H9 (cell line): ENCODE results near the gene TCF15. TPM values are rescaled to one million over a fixed set of nuclear protein-coding genes. Genes with fewer than 3 reads are reported as not detected.

ENCODE experiments used
- DNase-seq: peaks from one replicate; pipeline ENCODE4 v3.0.0-alpha.2; 2017
- H2AFZ ChIP-seq: one replicate; pipeline ENCODE4 v1.6.1; 2013; ENCODE audit warnings: mild to moderate bottlenecking, low read length, control low read depth, moderate library complexity
- H2AK5ac ChIP-seq: 2 replicates; pipeline ENCODE4 v1.6.1; 2013; ENCODE audit warnings: low read length, control low read depth, mixed read lengths; ENCODE audit not compliant: insufficient read length
- H2BK120ac ChIP-seq: one replicate; pipeline ENCODE4 v1.6.1; 2013; ENCODE audit warnings: low read depth, mild to moderate bottlenecking, low read length, control low read depth, inconsistent platforms; ENCODE audit not compliant: poor library complexity, severe bottlenecking
- H2BK12ac ChIP-seq: 2 replicates; pipeline ENCODE4 v1.6.1; 2013; ENCODE audit warnings: low read length, control low read depth, mixed read lengths, low read depth; ENCODE audit not compliant: insufficient read length
- H2BK15ac ChIP-seq: 2 replicates; pipeline ENCODE4 v1.6.1; 2013; ENCODE audit warnings: low read depth, low read length, control low read depth
- H2BK20ac ChIP-seq: one replicate; pipeline ENCODE4 v1.6.1; 2013; ENCODE audit warnings: low read depth, mild to moderate bottlenecking, low read length, control low read depth, inconsistent platforms; ENCODE audit not compliant: poor library complexity, severe bottlenecking
- H2BK5ac ChIP-seq: 2 replicates; pipeline ENCODE4 v1.6.1; 2013; ENCODE audit warnings: low read length, control low read depth, mixed read lengths; ENCODE audit not compliant: insufficient read length
- H3K14ac ChIP-seq: 2 replicates; pipeline ENCODE4 v1.6.1; 2013; ENCODE audit warnings: low read length, control low read depth; ENCODE audit not compliant: insufficient read depth
- H3K18ac ChIP-seq: 2 replicates; pipeline ENCODE4 v1.6.1; 2013; ENCODE audit warnings: low read depth, mild to moderate bottlenecking, mixed read lengths, low read length, control low read depth; ENCODE audit not compliant: insufficient read length
- H3K23ac ChIP-seq: 2 replicates; pipeline ENCODE4 v1.6.1; 2013; ENCODE audit warnings: low read length, control low read depth, mixed read lengths, low read depth; ENCODE audit not compliant: insufficient read length
- H3K23me2 ChIP-seq: 2 replicates; pipeline ENCODE4 v1.6.1; 2013; ENCODE audit warnings: low read depth, mild to moderate bottlenecking, mixed read lengths, low read length, control low read depth; ENCODE audit not compliant: insufficient read length, poor library complexity, severe bottlenecking
- H3K27ac ChIP-seq: 2 replicates; pipeline ENCODE4 v1.5.1; 2013; ENCODE audit warnings: low read length, control low read depth, mixed read lengths, low read depth; ENCODE audit not compliant: insufficient read length
- H3K27me3 ChIP-seq: 2 replicates; pipeline ENCODE4 v1.6.1; 2013; ENCODE audit warnings: low read length, control low read depth, inconsistent platforms; ENCODE audit not compliant: insufficient read depth
- H3K4ac ChIP-seq: 2 replicates; pipeline ENCODE4 v1.6.1; 2013; ENCODE audit warnings: low read depth, mild to moderate bottlenecking, control low read depth, inconsistent platforms, low read length, moderate library complexity
- H3K4me1 ChIP-seq: 2 replicates; pipeline ENCODE4 v1.6.1; 2013; ENCODE audit warnings: low read length, control low read depth, inconsistent platforms; ENCODE audit not compliant: insufficient read depth
- H3K4me2 ChIP-seq: 2 replicates; pipeline ENCODE4 v1.6.1; 2013; ENCODE audit warnings: low read length, control low read depth, mixed read lengths; ENCODE audit not compliant: insufficient read length, insufficient read depth
- H3K56ac ChIP-seq: 2 replicates; pipeline ENCODE4 v1.6.1; 2013; ENCODE audit warnings: low read depth, mild to moderate bottlenecking, mixed read lengths, low read length, control low read depth; ENCODE audit not compliant: insufficient read length
- H3K79me1 ChIP-seq: 2 replicates; pipeline ENCODE4 v1.6.1; 2013; ENCODE audit warnings: low read depth, mild to moderate bottlenecking, moderate library complexity, low read length, control low read depth, inconsistent platforms; ENCODE audit not compliant: insufficient read depth, poor library complexity, severe bottlenecking
- H3K79me2 ChIP-seq: 2 replicates; pipeline ENCODE4 v1.6.1; 2013; ENCODE audit warnings: low read length, control low read depth, inconsistent platforms; ENCODE audit not compliant: insufficient read depth
- H3K9ac ChIP-seq: 2 replicates; pipeline ENCODE4 v1.6.1; 2013; ENCODE audit warnings: low read length, control low read depth, mixed read lengths; ENCODE audit not compliant: insufficient read length; ENCODE audit errors: extremely low read depth
- H3K9me3 ChIP-seq: one replicate; pipeline ENCODE4 v1.6.1; 2013; ENCODE audit warnings: low read depth, low read length, inconsistent platforms; ENCODE audit not compliant: control insufficient read depth
- H3T11ph ChIP-seq: one replicate; pipeline ENCODE4 v1.6.1; 2013; ENCODE audit warnings: mild to moderate bottlenecking, low read length, control low read depth, inconsistent platforms
- H4K20me1 ChIP-seq: one replicate; pipeline ENCODE4 v1.6.1; 2013; ENCODE audit not compliant: control insufficient read depth, insufficient read length, insufficient read depth
- H4K5ac ChIP-seq: 2 replicates; pipeline ENCODE4 v1.6.1; 2013; ENCODE audit warnings: low read depth, mild to moderate bottlenecking, mixed read lengths, low read length, control low read depth; ENCODE audit not compliant: insufficient read length
- H4K8ac ChIP-seq: replicated peaks from 2 replicates; pipeline ENCODE4 v1.6.1; 2013; ENCODE audit warnings: low read length, control low read depth, mixed read lengths, low read depth; ENCODE audit not compliant: insufficient read length
- H4K91ac ChIP-seq: 2 replicates; pipeline ENCODE4 v1.6.1; 2013; ENCODE audit warnings: low read depth, mild to moderate bottlenecking, moderate library complexity, mixed read lengths, low read length, control low read depth; ENCODE audit not compliant: insufficient read length
- H3K27ac Mint-ChIP-seq, 3 experiments: 2 replicates in 2 of 3; 3 replicates in 1 of 3; pipeline ENCODE4 v1.8.0; 2020 to 2021; ENCODE audit warnings: mixed read lengths in 3 of 3, mild to moderate bottlenecking in 1 of 3, moderate library complexity in 1 of 3
- H3K27me3 Mint-ChIP-seq: 2 replicates; pipeline ENCODE4 v1.8.0; 2021; ENCODE audit warnings: low read depth, mild to moderate bottlenecking, moderate library complexity, mixed read lengths
- H3K36me3 Mint-ChIP-seq, 3 experiments: 2 replicates in 2 of 3; 3 replicates in 1 of 3; pipeline ENCODE4 v1.8.0; 2020 to 2021; ENCODE audit warnings: low read depth in 3 of 3, mixed read lengths in 3 of 3; ENCODE audit not compliant: insufficient read depth in 1 of 3
- H3K4me1 Mint-ChIP-seq, 2 experiments: 2 replicates each; pipeline ENCODE4 v1.8.0; 2020; ENCODE audit warnings: mixed read lengths in 2 of 2
- H3K4me3 Mint-ChIP-seq, 2 experiments: 2 replicates in 1 of 2; 3 replicates in 1 of 2; pipeline ENCODE4 v1.8.0; 2020 to 2021; ENCODE audit warnings: mild to moderate bottlenecking in 2 of 2, mixed read lengths in 2 of 2, moderate library complexity in 1 of 2
- H3K9me3 Mint-ChIP-seq, 2 experiments: 2 replicates in 1 of 2; 3 replicates in 1 of 2; pipeline ENCODE4 v1.8.0; 2020; ENCODE audit warnings: mild to moderate bottlenecking in 2 of 2, mixed read lengths in 2 of 2, moderate library complexity in 1 of 2
- WGBS: extraction: QIAGEN DNeasy Blood & Tissue Kit; methylation state at CpG from one replicate; pipeline ENCODE4 v1.1.7; 2013; ENCODE audit warnings: missing lambda C conversion rate, low lambda C conversion rate, mixed read lengths; ENCODE audit not compliant: insufficient read length; ENCODE audit errors: extremely low coverage; 5-methylcytosine and 5-hydroxymethylcytosine counted together
- total RNA-seq: library from RNA; stranded (reverse); gene quantifications from 2 replicates; pipeline ENCODE4 v1.2.1, GENCODE V29; 2021
- TF ChIP-seq, protein P1 (sequence below): fragments of 200-600 bp; sonication (generic); conservative IDR thresholded peaks from 3 replicates; pipeline ENCODE4 v1.8.0; 2021; ENCODE audit warnings: antibody characterized with exemption, mild to moderate bottlenecking

The TCF15 gene
- total RNA-seq, 1 experiment from 2014 or later, result 2.0 TPM

DNA sequence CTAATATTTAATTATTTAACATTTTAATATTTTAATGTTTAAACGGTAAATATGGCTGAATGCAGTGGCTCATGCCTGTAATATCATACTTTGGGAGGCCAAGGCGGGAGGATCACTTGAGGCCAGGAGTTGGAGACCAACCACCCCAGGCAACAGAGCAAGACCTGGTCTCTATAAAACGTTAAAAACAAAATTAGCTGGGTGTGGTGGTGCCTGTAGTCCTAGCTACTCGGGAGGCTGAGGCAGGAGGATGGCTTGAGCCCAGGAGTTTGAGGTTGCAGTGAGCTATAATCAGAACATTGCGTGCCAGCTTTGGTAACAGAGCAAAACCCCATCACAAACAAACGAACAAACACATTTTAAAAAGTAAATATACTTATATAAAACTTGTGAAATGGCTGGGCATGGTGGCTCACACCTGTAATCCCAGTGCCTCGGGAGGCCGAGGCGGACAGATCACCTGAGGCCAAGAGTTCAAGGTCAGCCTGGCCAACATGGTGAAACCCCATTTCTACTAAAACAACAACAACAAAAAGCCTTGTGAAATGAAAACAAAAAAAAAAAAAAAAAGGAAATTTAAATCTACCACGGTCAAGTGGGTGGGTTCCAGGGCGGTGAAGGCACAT, 34.7 kb upstream of the TCF15 start:
- no peaks in the 10 kb centered on the region for H4K20me1 ChIP-seq
- H3K9me3 ChIP-seq, result no peaks in the 10 kb centered on the region
- H3K18ac ChIP-seq, result no peak overlapping the region
- H3K4me1 ChIP-seq, result no peaks in the 10 kb centered on the region; the same call in 1 of the 2 replicates
- TF ChIP-seq, protein P1, sequence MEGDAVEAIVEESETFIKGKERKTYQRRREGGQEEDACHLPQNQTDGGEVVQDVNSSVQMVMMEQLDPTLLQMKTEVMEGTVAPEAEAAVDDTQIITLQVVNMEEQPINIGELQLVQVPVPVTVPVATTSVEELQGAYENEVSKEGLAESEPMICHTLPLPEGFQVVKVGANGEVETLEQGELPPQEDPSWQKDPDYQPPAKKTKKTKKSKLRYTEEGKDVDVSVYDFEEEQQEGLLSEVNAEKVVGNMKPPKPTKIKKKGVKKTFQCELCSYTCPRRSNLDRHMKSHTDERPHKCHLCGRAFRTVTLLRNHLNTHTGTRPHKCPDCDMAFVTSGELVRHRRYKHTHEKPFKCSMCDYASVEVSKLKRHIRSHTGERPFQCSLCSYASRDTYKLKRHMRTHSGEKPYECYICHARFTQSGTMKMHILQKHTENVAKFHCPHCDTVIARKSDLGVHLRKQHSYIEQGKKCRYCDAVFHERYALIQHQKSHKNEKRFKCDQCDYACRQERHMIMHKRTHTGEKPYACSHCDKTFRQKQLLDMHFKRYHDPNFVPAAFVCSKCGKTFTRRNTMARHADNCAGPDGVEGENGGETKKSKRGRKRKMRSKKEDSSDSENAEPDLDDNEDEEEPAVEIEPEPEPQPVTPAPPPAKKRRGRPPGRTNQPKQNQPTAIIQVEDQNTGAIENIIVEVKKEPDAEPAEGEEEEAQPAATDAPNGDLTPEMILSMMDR, result no peak
- no peak overlapping the region for H3K4ac ChIP-seq
- H3T11ph ChIP-seq, result no peak overlapping the region
- no peak overlapping the region for H4K5ac ChIP-seq
- no peak overlapping the region for H3K9ac ChIP-seq
- H2BK20ac ChIP-seq, result no peak overlapping the region
- H2AK5ac ChIP-seq, result no peak overlapping the region
- H2BK15ac ChIP-seq, result no peak overlapping the region
- H3K36me3 Mint-ChIP-seq, result peaks cover 17 to 26% (median 25%) of the 10 kb centered on the region in 3 experiments
- no peak overlapping the region for H3K4me2 ChIP-seq
- H3K4me1 Mint-ChIP-seq, result peaks cover 9 to 15% of the 10 kb centered on the region in 2 experiments
- H3K27me3 Mint-ChIP-seq, result peaks cover 6% of the 10 kb centered on the region
- H3K27ac Mint-ChIP-seq, result no peak overlapping the region
- no peak overlapping the region for H3K23ac ChIP-seq
- H3K4me3 Mint-ChIP-seq, result no peak overlapping the region
- no peaks in the 10 kb centered on the region for H3K79me1 ChIP-seq
- H3K27ac ChIP-seq, result no peak overlapping the region
- no peak overlapping the region for H4K91ac ChIP-seq
- no peak overlapping the region for H3K14ac ChIP-seq
- no CpG with 5 or more reads among the region's 11 CpGs for WGBS
- H2BK12ac ChIP-seq, result no peak overlapping the region
- no peak overlapping the region for H2BK120ac ChIP-seq
- H2BK5ac ChIP-seq, result no peak overlapping the region
- H3K27me3 ChIP-seq, result no peaks in the 10 kb centered on the region
- H3K9me3 Mint-ChIP-seq, result peaks cover 0 to 4% of the 10 kb centered on the region in 2 experiments; a peak in 3 of 5 replicates
- no peaks in the 10 kb centered on the region for H3K23me2 ChIP-seq
- no peaks in the 10 kb centered on the region for H3K79me2 ChIP-seq
- no peak overlapping the region for H4K8ac ChIP-seq
- no peak overlapping the region for H3K56ac ChIP-seq
- DNase-seq, result no peak
- H2AFZ ChIP-seq, result no peak overlapping the region
